ENCODE results near the gene SUPV3L1. TPM values are rescaled to one million over a fixed set of nuclear protein-coding genes. Genes with fewer than 3 reads are reported as not detected.

SUPV3L1 gene
- total RNA-seq, 1 donor from 2014 or later: 41.2 TPM

DNA sequence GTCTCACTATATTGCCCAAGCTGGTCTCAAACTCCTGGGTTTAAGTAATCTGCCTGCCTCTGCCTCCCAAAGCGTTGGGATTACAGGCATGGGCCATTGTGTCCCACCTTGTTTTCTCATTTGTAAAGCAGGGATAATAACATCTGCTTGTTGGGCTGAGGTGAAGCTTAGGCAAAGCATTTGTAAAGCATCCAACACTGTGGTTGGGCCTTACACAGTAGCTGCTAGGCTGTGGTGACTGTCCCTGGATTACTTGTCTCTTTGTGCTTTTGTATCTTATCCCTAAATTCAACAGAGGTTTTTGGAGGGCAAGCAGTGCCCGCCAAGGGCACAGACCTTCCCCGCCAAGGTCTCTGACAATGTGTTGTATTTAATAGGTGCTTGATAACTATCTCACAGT lies 54.4 kb downstream of the SUPV3L1 start:
- H3K27me3 ChIP-seq (ENCODE audit: control insufficient read depth, insufficient read depth, low read length): no peaks in the 10 kb centered on the region
- TF ChIP-seq, protein P1, sequence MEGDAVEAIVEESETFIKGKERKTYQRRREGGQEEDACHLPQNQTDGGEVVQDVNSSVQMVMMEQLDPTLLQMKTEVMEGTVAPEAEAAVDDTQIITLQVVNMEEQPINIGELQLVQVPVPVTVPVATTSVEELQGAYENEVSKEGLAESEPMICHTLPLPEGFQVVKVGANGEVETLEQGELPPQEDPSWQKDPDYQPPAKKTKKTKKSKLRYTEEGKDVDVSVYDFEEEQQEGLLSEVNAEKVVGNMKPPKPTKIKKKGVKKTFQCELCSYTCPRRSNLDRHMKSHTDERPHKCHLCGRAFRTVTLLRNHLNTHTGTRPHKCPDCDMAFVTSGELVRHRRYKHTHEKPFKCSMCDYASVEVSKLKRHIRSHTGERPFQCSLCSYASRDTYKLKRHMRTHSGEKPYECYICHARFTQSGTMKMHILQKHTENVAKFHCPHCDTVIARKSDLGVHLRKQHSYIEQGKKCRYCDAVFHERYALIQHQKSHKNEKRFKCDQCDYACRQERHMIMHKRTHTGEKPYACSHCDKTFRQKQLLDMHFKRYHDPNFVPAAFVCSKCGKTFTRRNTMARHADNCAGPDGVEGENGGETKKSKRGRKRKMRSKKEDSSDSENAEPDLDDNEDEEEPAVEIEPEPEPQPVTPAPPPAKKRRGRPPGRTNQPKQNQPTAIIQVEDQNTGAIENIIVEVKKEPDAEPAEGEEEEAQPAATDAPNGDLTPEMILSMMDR (IDR thresholded peaks at IDR 0.05; ENCODE audit: insufficient read depth, low read length, poor library complexity, severe bottlenecking): no peak

DNA sequence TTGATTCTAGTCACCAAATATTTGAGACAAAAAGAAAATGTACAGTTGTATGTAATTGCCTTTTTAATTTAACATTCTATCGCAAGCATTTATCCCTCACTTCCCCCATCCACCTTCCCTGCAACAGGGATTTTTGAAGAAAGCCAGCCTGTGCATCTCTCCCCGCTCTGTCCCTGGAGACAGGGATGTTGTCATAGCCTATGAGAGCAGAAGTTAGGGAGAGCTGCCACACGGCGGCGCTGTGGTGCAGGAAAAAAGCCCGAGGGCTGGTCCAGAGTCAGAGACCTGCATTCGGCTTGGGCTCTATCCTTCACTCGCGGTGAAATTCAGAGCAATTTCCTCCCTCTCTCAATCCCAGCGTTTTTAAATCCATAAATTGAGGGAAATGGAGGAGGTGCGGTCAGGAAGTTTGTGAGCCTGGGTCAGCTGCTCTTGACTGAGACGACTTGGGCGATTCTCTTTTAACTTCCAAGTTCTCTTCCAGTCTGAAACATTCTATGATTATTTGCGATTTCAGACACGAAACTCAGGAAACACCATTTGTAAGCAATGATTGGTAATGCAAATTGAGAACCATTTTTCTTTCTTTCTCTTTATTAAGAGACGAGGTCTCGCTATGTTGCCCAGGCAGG lies 57.6 kb downstream of the SUPV3L1 start:
- H3K4me3 ChIP-seq (ENCODE audit: low read depth, low read length): no peak overlapping the region
- H3K36me3 ChIP-seq (ENCODE audit: control insufficient read depth, insufficient read depth, low read length): no peaks in the 10 kb centered on the region
- no peak for DNase-seq (ENCODE audit: low read depth)
- H3K27me3 ChIP-seq (ENCODE audit: control insufficient read depth, insufficient read depth, low read length): no peaks in the 10 kb centered on the region
- TF ChIP-seq, protein P1 (IDR thresholded peaks at IDR 0.05; ENCODE audit: insufficient read depth, low read length, poor library complexity, severe bottlenecking): peak; percentile 94

More for the DNA sequence above, 54.4 kb downstream of the SUPV3L1 start:
- no peak overlapping the region for H3K4me3 ChIP-seq (ENCODE audit: low read depth, low read length)
- no peak for DNase-seq (ENCODE audit: low read depth)
- no peaks in the 10 kb centered on the region for H3K36me3 ChIP-seq (ENCODE audit: control insufficient read depth, insufficient read depth, low read length)

DNA sequence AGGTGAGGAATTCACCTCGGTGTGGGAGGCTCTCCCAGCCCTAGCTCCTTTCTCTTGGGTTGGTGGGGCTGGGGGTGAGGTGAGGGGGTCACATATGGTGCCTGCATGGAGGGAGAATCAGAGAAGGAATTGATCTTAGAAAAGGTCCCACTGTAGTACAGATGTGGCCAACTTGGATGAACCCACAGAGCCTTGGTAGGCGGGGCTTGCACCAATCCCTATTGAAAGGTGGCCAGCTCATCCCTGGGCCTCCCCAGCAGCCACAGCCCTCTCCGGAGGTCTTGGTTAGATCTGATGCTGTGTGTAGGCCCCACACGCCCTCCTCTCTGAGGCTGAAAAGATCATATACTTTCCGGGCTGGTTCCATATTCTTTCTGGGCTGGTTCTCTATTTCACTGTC lies 59.1 kb downstream of the SUPV3L1 start:
- H3K27me3 ChIP-seq (ENCODE audit: control insufficient read depth, insufficient read depth, low read length): no peaks in the 10 kb centered on the region
- H3K36me3 ChIP-seq (ENCODE audit: control insufficient read depth, insufficient read depth, low read length): peaks cover 4% of the 10 kb centered on the region
- H3K4me3 ChIP-seq (ENCODE audit: low read depth, low read length): no peak overlapping the region
- TF ChIP-seq, protein P1 (IDR thresholded peaks at IDR 0.05; ENCODE audit: insufficient read depth, low read length, poor library complexity, severe bottlenecking): no peak
- no peak for DNase-seq (ENCODE audit: low read depth)

DNA sequence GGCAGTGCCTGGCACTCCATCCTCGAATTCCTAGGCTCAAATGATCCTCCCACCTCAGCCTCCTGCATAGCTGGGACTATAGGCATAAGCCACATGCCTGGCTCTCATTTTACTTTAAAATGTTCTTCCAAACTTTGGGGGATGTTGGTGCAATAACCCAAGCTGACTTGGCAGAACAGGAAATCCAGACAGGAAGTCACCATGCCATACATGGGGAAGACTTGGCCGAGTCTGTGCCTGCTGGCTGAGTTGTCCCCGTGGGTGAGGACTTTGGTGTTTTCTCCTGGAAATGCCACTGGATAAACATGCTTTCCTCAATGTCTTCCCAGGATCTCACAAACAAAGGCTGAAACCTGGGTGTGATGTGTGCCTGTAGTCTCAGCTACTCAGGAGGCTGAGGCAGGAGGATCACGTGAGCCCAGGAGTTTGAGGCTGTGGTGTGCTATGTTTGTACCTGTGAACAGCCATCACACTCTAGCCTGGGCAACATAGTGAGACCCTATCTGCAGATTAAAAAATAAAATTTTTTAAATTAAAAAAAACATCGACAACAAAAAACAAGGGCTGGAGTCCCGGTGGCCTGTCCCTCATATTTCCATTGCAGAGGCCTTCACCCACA lies 59.9 kb downstream of the SUPV3L1 start:
- H3K27me3 ChIP-seq (ENCODE audit: control insufficient read depth, insufficient read depth, low read length): no peaks in the 10 kb centered on the region
- no peak overlapping the region for H3K4me3 ChIP-seq (ENCODE audit: low read depth, low read length)
- DNase-seq (ENCODE audit: low read depth): no peak
- TF ChIP-seq, protein P1 (IDR thresholded peaks at IDR 0.05; ENCODE audit: insufficient read depth, low read length, poor library complexity, severe bottlenecking): no peak
- H3K36me3 ChIP-seq (ENCODE audit: control insufficient read depth, insufficient read depth, low read length): peaks cover 6% of the 10 kb centered on the region

DNA sequence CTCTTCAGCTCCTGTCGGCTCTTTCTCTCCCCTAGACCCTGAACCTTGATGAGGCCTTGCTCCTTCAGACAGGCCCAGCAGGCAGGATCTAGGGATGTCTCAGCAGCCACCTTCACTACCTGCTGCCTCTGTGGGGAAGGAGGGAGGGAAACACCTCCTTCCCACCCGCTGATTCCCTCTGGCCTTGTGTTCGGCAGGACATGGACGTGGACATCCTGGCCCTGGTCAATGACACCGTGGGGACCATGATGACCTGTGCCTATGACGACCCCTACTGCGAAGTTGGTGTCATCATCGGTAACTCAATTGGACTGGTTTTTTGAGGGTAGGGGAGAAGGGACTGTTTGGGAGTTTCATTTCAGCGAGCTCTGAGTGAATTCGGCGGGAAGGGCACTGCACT lies 60.4 kb downstream of the SUPV3L1 start:
- TF ChIP-seq, protein P1 (IDR thresholded peaks at IDR 0.05; ENCODE audit: insufficient read depth, low read length, poor library complexity, severe bottlenecking): no peak
- no peak for DNase-seq (ENCODE audit: low read depth)
- peaks cover 6% of the 10 kb centered on the region for H3K36me3 ChIP-seq (ENCODE audit: control insufficient read depth, insufficient read depth, low read length)
- no peaks in the 10 kb centered on the region for H3K27me3 ChIP-seq (ENCODE audit: control insufficient read depth, insufficient read depth, low read length)
- no peak overlapping the region for H3K4me3 ChIP-seq (ENCODE audit: low read depth, low read length)

DNA sequence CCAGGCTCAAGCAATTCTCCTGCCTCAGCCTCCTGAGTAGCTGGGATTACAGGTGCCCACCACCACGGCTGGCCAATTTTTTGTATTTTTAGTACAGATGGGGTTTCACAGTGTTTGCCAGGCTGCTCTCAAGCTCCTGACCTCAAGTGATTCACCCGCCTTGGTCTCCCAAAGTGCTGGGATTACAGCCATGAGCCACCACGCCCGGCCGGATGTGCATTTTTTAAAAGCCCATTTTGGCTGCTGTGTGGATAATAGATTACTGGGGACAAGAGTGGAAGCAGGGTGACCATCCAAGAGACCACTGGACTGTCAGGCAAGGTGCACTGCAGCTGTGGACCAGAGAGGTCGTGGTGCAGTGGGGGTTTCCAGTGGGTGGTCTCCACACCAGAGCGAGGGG lies 61.5 kb downstream of the SUPV3L1 start:
- Histone ChIP-seq H3K27me3 (ENCODE audit: control insufficient read depth, insufficient read depth, low read length) (no peaks in the 10 kb centered on the region), H3K4me3 (ENCODE audit: low read depth, low read length) (no peak overlapping the region), H3K36me3 (ENCODE audit: control insufficient read depth, insufficient read depth, low read length) (peaks cover 9% of the 10 kb centered on the region)
- no peak for DNase-seq (ENCODE audit: low read depth)
- TF ChIP-seq, protein P1 (IDR thresholded peaks at IDR 0.05; ENCODE audit: insufficient read depth, low read length, poor library complexity, severe bottlenecking): no peak
